Measurements from ENCODE around the gene PACS2. TPM values are rescaled to one million over a fixed set of nuclear protein-coding genes. Genes with fewer than 3 reads are reported as not detected.

The PACS2 gene
- total and polyA plus RNA-seq, 4 donors = 37.9 to 87.2 (median 71.0) TPM

DNA sequence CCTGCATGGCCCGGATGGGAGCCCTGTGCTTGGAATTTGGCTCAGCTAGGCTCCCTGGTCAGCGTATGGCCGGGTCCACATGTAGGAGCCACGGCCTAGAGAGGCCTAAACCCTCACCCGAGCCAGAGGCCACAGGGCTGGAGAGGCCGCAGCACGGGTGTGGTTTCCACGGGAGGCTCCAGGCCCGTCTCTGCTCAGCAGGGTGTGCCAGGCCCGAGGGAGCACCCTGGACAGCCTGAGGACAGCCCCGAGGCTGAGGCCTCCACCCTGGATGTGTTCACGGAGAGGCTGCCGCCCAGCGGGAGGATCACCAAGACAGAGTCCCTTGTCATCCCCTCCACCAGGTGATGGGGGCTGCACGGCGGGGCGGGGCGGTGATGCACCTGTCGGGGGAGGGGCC, 66.2 kb downstream of the PACS2 start:
- no peak overlapping the region for H3K27ac ChIP-seq (ENCODE audit: low read depth in 1 of 2, low read length in 1 of 2)
- H3K36me3 ChIP-seq (ENCODE audit: control insufficient read depth in 4 of 4, insufficient read depth in 4 of 4, low read length in 4 of 4) = peaks cover 3 to 47% (median 10%) of the 10 kb centered on the region in 4 donors
- no peak for TF ChIP-seq CTCF (IDR thresholded peaks at IDR 0.05; ENCODE audit: control extremely low read depth, extremely low read depth)
- H3K9ac ChIP-seq (ENCODE audit: insufficient read depth in 1 of 2, low read length in 2 of 2) = no peak overlapping the region
- WGBS, 2 donors = 96 to 98% methylated on average over 19 of the region's 19 CpGs
- no peaks in the 10 kb centered on the region for H3K4me1 ChIP-seq (ENCODE audit: control insufficient read depth in 5 of 5, insufficient read depth in 5 of 5, low read length in 5 of 5)
- no peaks in the 10 kb centered on the region for H3K9me3 ChIP-seq (ENCODE audit: control insufficient read depth in 4 of 4, insufficient read depth in 3 of 4, low read length in 3 of 4)
- H3K4me3 ChIP-seq = no peak overlapping the region
- no peaks in the 10 kb centered on the region for H3K27me3 ChIP-seq (ENCODE audit: control insufficient read depth in 3 of 3, insufficient read depth in 3 of 3, low read length in 2 of 3)
- ATAC-seq (ENCODE audit: insufficient read depth, low FRiP score) (no peak), DNase-seq (no peak)

DNA sequence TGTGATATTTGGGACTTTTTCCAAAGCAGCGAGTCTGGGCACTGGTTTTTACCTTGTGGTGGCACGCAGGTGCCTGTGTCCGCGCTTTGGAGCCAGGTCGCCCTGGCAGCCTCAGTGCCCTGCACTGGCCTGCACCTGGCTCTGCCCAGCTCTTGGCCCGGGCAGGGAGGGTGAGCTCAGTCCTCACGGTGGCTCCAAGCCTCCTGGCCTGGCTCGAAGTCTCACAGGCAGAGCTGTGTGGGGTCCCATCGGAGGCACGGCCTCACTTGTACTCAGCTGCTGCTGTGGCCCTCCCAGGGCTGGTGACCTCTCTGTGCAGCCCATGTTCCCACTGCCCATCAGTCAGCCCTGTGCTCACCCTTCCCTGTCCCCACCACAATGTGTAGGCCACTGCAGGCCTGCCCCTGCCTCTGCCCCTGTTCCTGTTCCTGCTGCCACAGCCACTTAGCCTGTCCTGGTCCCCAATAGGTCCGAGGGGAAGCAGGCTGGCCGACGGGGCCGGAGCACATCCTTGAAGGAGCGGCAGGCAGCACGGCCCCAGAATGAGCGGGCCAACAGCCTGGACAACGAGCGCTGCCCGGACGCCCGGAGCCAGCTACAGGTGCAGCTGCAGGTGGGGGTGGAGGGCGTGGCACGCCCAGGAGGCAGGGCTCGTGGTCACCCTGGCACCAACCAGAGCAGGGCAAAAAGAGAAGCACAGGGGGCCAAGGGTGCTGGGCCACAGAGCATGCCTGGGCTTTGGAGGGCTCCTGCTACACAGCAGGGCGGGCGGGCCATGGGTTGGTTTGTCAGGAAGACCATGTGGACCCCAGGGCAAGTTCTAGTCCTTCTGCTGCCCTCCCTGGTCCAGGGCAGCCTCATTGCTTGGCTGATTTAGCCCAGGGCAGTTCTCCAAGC, 67.1 kb downstream of the PACS2 start:
- Histone ChIP-seq H3K36me3 (ENCODE audit: control insufficient read depth in 4 of 4, insufficient read depth in 4 of 4, low read length in 4 of 4) (peaks cover 3 to 50% (median 10%) of the 10 kb centered on the region in 4 donors), H3K9me3 (ENCODE audit: control insufficient read depth in 4 of 4, insufficient read depth in 3 of 4, low read length in 3 of 4) (no peaks in the 10 kb centered on the region), H3K4me3 (no peak overlapping the region), H3K27me3 (ENCODE audit: control insufficient read depth in 3 of 3, insufficient read depth in 3 of 3, low read length in 2 of 3) (no peaks in the 10 kb centered on the region), H3K27ac (ENCODE audit: low read depth in 1 of 2, low read length in 1 of 2) (no peak overlapping the region), H3K4me1 (ENCODE audit: control insufficient read depth in 5 of 5, insufficient read depth in 5 of 5, low read length in 5 of 5) (no peaks in the 10 kb centered on the region), H3K9ac (ENCODE audit: insufficient read depth in 1 of 2, low read length in 2 of 2) (no peak overlapping the region)
- TF ChIP-seq CTCF (IDR thresholded peaks at IDR 0.05; ENCODE audit: control extremely low read depth, extremely low read depth) = no peak
- ATAC-seq (ENCODE audit: insufficient read depth, low FRiP score) = no peak
- DNase-seq = no peak
- 91 to 92% methylated on average over 27 of the region's 27 CpGs for WGBS, 2 donors

GRCh38 chr14:105382343-105383082, 68.0 kb downstream of the PACS2 start:
- Histone ChIP-seq H3K9ac (ENCODE audit: insufficient read depth in 1 of 2, low read length in 2 of 2) (no peak overlapping the region), H3K4me1 (ENCODE audit: control insufficient read depth in 5 of 5, insufficient read depth in 5 of 5, low read length in 5 of 5) (no peaks in the 10 kb centered on the region), H3K36me3 (ENCODE audit: control insufficient read depth in 4 of 4, insufficient read depth in 4 of 4, low read length in 4 of 4) (peaks cover 3 to 58% (median 11%) of the 10 kb centered on the region in 4 donors), H3K27me3 (ENCODE audit: control insufficient read depth in 3 of 3, insufficient read depth in 3 of 3, low read length in 2 of 3) (no peaks in the 10 kb centered on the region), H3K4me3 (no peak overlapping the region), H3K9me3 (ENCODE audit: control insufficient read depth in 4 of 4, insufficient read depth in 3 of 4, low read length in 3 of 4) (no peaks in the 10 kb centered on the region), H3K27ac (ENCODE audit: low read depth in 1 of 2, low read length in 1 of 2) (no peak overlapping the region)
- WGBS, 2 donors = 95 to 97% methylated on average over 25 to 26 of the region's 26 CpGs
- no peak for DNase-seq
- ATAC-seq (ENCODE audit: insufficient read depth, low FRiP score) = no peak
- no peak for TF ChIP-seq CTCF (IDR thresholded peaks at IDR 0.05; ENCODE audit: control extremely low read depth, extremely low read depth)
